Activated CD8-positive, alpha-beta memory T cell treated with anti-CD3 and anti-CD28 coated beads for 36 hours (primary cell): ENCODE data around the gene SHROOM3. TPM values are rescaled to one million over a fixed set of nuclear protein-coding genes. Genes with fewer than 3 reads are reported as not detected.

ENCODE experiments used
- CTCF ChIA-PET: fragments of 350-600 bp; sonication (Branson Sonifier 250); formaldehyde crosslinking; loops from one replicate; lab custom pipeline; 2021; ENCODE audit warnings: antibody characterized with exemption; lab: Charles Lee
- POLR2A ChIA-PET: fragments of 350-600 bp; sonication (Branson Sonifier 250); formaldehyde crosslinking; loops from one replicate; lab custom pipeline; 2021; ENCODE audit warnings: antibody characterized with exemption; lab: Charles Lee
- total RNA-seq, 2 experiments: library from RNA; stranded (reverse); gene quantifications; one replicate each; pipeline ENCODE4 v1.2.3, GENCODE V29; 2021

Gene SHROOM3
- total RNA-seq, 2 experiments from 2014 or later, result not detected

DNA sequence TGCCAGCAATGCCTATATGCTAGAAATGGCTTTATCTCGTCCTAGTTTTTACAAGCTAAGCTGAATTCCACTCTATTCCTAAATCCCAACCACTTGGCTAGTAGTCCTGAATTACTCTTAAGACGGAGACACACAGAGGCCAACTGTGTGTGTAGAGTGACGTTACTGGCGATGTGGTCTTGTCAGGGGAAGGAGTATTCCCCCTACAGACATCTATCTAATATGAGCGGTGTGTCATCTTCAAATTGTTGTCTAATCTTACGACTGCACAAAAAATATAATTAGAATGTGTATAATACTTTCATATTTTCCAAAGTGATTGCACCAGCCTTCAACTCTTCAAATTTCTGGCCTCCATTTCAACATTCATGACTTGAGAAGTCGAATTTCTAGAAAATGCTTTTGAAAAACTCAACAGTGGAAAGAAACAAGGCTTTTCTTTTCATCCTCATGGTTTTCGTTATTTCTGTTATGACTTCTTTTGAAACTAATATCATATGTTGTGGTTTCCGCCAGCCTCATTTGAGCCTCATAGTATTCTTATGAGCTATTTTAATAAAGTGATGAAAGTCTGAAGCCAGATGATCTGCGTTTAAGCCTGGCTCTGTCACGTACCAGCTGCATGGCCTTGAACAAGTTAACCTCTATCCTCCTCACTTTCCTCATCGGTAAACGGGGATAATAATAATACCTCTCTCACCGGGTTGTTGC lies 330.6 kb downstream of the SHROOM3 start:
- POLR2A ChIA-PET, result no interaction called here
- CTCF ChIA-PET, result interaction anchor here (1.4 kb wide), 1 partner anchor 9 kb away, joined by 3 read pairs; no protein-coding TSS in a partner anchor

DNA sequence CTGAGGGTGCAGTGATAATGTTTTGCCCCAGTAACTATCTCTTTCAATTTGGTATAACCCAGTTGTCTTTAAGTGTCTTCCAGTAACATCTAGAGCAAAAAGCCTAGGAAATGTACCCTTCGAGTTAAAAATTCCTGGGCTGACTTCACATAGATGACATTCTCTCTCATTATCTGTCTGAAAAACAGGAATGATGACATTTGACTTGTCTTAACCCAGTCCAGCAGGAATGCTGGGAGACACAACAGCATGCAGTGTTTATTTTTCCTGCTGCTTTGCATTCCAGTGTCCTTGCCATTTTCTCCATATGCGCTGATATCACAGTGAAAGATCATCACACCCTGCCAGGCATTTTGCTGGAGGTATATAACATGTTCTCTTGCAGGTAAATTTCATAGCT lies 333.0 kb downstream of the SHROOM3 start:
- ChIA-PET POLR2A (no interaction called here), CTCF (no interaction called here)

DNA sequence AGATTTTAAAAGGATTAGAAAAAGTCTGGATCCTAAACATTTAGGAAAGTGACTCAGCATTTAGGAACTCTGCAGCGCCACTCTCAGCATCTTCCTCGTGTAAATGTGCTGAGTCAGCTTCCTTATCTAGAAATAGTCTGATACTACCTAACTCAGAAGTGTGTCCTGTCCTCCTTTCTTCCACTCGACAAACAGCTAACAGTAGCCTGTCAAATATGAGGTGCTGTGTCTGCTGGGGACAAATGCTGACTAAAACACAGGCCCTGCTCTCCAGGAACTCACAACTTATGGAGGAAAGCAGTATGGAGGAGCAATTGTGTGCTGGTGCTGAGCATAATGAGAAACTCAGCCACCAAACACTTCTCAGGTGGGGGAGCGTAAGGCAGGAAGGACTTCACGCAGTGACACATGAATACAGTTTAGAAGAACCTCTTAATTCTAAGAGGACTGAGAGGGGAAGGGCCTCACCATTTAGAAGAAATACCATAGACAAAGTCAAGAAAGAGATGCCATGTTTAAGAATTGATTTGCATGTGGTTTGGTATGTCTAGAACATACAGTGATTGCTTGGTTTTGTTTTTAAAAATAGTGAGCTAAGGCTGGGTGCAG lies 337.6 kb downstream of the SHROOM3 start:
- POLR2A ChIA-PET, result no interaction called here
- CTCF ChIA-PET, result interaction anchor here (0.7 kb wide), 1 partner anchor 247 kb away, joined by 8 read pairs; no protein-coding TSS in a partner anchor

DNA sequence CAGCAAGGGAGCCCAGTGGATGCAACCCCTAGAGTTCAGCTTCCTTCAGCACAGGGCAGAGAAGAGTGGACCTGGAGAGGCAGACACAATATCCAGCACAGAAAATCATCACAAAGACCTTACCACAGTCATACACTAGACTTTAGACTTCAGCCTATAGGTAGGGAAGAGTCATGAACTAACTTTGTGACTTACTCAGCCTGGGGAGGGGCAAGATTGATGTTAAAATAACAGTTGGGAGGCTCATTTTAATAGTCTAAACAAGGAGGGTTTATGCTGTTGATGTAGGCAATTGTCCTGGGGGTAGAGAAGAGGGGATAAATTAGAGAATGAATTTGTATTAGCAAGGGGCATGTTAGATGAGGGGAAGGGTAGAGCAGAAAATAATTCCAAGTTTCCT lies 338.7 kb downstream of the SHROOM3 start:
- CTCF ChIA-PET, result no interaction called here
- POLR2A ChIA-PET, result no interaction called here

DNA sequence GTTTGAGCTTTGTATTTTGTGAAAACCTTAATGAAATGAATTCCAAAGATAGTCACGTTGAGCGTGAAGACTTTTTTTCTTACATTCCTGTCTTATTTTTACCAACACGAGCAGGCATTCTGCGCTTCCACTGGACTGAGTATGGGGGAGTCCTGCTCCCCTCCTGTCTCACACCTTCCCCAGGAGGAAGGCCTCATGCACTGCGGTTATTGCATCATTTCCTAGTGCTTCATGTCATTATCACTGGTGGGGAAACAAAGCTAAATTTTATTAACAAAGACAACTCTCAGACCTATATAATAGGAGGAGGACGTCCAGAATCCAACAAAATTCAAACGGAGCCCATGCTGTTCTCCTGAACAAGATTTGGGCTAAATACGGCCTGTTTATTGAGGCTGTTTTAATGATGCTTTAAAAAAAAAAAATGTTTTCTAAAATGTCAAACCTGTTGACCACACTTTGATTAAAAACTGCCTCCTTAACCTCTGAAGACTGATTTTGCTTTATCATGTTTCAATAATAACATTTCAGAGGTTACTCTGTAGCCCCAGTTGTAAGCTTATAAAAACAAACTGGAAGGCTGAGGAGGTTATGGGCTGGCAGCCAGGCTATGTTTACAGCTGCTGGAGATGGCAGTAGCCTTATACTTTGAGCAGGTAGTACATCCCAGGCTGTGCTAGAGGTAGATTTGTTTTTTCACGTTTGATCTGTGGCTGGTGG lies 344.9 kb downstream of the SHROOM3 start:
- POLR2A ChIA-PET, result no interaction called here
- CTCF ChIA-PET, result no interaction called here

DNA sequence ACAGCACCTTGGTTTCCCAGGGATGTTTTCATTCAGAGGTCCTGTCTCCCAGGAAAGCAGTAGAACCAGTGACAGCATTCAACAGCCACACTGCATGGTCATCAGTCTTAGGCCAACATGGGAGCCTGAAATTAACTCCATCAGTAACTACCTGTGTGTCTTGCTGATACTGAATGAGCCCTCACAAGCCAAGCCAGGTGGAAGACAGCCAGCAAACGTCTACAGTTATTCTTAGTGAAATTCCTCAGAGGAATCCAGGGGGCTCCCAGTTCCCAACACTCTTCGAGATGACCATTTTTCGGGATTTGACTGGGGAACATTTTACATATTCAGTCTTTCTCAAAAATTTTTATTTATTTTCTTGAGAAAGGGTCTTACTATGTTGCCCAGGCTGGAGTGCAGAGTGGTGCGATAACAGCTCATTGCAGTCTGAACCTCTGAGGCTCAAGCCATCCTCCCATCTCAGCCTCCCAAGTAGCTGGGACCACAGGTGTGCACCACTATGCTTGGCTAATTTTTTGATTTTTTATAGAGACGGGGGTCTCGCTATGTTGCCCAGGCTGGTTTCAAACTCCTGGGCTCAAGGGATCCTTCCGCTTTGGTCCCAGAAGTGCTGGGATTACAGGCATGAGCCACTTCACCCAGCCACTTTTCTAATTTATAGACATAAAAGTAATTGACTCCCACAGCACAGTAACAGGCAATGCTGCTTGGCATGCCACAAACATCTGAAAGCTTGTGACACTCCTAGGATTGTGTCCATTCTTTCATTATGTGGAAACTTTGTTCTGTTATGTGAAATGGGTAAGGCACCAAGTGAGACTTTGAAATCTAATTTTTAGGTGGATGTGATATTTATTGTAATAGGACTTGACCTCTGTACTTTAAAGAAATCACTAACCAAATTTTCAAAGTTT lies 346.0 kb downstream of the SHROOM3 start:
- ChIA-PET POLR2A (no interaction called here), CTCF (no interaction called here)

GRCh38 chr4:76781698-76782595 lies 346.9 kb downstream of the SHROOM3 start:
- ChIA-PET CTCF (no interaction called here), POLR2A (no interaction called here)

DNA sequence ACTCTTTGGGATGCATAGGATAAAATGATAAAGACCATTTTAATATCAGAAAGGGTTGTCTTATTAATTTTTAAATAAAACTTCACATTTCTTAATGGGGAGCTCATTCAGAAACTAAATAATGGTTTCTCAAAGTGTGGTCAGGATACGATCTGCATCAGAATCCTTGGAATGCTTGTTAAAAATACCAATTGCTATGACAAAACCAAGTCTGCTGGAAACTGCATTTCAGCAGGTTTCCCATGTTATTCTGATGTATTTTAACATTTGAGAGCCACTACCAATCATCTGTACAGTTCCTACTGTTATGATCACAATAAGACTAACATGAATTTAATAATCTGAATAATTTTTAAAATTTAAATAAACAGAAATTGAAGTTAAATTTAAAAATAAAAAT lies 347.8 kb downstream of the SHROOM3 start:
- ChIA-PET POLR2A (no interaction called here), CTCF (no interaction called here)

GRCh38 chr4:76783836-76784235 lies 348.8 kb downstream of the SHROOM3 start:
- ChIA-PET CTCF (no interaction called here), POLR2A (no interaction called here)

DNA sequence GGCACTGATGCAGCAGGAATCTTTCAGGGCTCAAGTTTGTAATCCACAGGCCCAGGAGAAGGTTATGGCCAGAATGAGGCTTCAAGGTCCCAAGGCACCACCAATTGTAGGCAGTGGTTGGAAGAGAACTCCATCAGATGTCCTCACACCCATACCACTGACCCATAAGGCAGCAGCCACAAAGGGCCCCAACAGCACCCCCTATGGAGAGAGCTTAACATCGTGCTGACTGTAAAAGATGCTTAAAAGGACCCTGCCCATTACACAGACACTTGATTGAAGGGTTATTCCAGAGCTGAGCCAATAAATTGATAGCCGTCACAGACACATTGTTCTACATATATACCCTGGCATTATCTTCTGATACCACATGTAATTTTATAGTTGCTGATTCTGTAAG lies 349.2 kb downstream of the SHROOM3 start:
- ChIA-PET POLR2A (no interaction called here), CTCF (no interaction called here)

- CTCF ChIA-PET, result no interaction called here
- POLR2A ChIA-PET, result no interaction called here
Measured at GRCh38 chr4:76787898-76788297, 352.9 kb downstream of the SHROOM3 start.

GRCh38 chr4:76790377-76790776 lies 355.3 kb downstream of the SHROOM3 start:
- POLR2A ChIA-PET, result interaction anchor here (0.7 kb wide), 1 partner anchor 602 kb away, joined by 4 read pairs; no protein-coding TSS in a partner anchor
- CTCF ChIA-PET, result no interaction called here

DNA sequence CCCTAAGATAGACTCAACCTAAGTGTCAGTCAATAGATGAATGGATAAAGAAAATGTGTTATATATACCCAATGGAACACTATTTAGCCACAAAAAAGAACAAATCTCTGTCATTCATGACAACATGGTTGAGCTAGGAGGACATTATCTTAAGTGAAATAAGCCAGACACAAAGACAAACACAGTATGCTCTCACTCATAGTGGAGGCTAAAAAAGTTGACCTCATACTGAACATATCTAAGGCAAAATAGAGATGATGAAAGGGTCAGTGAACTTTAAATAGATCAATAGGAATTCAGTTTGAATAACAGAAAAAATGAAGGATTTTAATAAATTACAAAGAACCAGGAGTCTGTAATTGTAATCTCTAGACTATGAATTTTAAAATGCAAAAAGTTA lies 356.4 kb downstream of the SHROOM3 start:
- POLR2A ChIA-PET, result no interaction called here
- CTCF ChIA-PET, result no interaction called here

DNA sequence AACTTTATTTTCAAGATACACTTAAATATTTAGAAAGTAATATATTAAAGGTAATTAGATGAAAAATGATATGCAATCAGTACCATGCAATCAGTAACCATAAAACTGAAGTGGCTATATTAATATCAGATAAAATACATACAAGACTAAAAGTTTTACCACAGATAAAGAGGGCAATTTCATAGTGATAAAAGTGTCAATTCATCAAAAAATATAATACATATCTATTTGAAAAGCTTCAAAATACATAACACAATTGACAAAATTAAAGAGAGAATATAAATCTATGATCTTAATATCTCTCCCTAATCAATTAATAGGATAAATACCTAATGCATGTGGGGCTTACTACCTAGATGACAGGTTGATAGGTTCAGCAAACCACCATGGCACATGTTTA lies 357.4 kb downstream of the SHROOM3 start:
- ChIA-PET CTCF (no interaction called here), POLR2A (no interaction called here)

DNA sequence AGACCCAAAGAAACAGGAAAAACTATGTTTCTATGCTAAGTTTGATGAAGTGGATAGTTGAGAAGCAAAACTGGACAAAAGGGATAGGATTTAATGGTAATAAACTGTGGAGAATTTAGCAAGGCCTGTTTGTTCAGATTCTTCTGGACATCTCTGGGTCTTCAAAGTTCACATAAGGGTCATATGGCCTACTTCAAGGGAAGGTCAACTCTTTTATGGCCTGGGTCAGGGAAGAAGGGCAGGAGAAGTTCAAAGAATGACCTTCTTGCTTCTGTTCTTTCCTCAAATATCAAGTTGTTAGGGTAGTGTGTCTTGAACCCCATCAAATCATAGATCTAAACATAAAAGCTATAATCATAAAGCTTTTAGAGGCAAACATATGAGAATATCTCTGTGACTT lies 360.2 kb downstream of the SHROOM3 start:
- CTCF ChIA-PET, result no interaction called here
- POLR2A ChIA-PET, result no interaction called here

GRCh38 chr4:76799140-76799539 lies 364.1 kb downstream of the SHROOM3 start:
- POLR2A ChIA-PET, result no interaction called here
- CTCF ChIA-PET, result no interaction called here

GRCh38 chr4:76799718-76800117 lies 364.7 kb downstream of the SHROOM3 start:
- POLR2A ChIA-PET, result no interaction called here
- CTCF ChIA-PET, result interaction anchor here (0.5 kb wide), 1 partner anchor 355 kb away, joined by 3 read pairs; no protein-coding TSS in a partner anchor

GRCh38 chr4:76800902-76801301 lies 365.9 kb downstream of the SHROOM3 start:
- CTCF ChIA-PET, result no interaction called here

More at GRCh38 chr4:76800902-76801301, 365.9 kb downstream of the SHROOM3 start:
- POLR2A ChIA-PET, result no interaction called here
